ENCODE measurements around the gene CD177.
"Not testable (repeated sequence)": the region's sequence is repeated elsewhere in the genome, so short reads cannot be mapped to it uniquely, and the experiment has no call there.

CD177 gene, protein sequence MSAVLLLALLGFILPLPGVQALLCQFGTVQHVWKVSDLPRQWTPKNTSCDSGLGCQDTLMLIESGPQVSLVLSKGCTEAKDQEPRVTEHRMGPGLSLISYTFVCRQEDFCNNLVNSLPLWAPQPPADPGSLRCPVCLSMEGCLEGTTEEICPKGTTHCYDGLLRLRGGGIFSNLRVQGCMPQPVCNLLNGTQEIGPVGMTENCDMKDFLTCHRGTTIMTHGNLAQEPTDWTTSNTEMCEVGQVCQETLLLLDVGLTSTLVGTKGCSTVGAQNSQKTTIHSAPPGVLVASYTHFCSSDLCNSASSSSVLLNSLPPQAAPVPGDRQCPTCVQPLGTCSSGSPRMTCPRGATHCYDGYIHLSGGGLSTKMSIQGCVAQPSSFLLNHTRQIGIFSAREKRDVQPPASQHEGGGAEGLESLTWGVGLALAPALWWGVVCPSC

DNA sequence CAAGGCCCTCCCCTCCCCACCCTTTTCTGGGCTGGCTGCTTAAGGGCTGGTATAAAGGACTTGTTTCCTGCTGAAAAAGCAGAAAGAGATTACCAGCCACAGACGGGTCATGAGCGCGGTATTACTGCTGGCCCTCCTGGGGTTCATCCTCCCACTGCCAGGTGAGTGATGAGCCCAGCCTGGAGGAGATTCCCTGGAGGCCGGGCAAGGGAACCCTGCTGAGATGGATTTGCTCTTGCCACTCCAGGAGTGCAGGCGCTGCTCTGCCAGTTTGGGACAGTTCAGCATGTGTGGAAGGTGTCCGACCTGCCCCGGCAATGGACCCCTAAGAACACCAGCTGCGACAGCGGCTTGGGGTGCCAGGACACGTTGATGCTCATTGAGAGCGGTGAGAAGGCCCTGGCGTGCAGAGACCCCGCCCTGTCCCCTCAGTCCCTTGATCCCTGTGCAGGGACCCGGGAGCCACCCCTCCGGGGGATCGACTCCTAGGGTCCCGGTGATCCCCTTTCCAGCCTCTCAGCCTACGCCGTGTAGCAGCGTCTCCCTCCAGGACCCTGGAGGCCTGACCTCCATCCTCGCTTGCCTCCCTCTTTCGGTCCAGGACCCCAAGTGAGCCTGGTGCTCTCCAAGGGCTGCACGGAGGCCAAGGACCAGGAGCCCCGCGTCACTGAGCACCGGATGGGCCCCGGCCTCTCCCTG lies at the start of gene CD177:
Gene CD177 (plus strand): TSS at position 81 of the 699 bp plus-strand sequence. CDS start 29 bp downstream, at position 110.
- DNase-seq, result no peak

DNA sequence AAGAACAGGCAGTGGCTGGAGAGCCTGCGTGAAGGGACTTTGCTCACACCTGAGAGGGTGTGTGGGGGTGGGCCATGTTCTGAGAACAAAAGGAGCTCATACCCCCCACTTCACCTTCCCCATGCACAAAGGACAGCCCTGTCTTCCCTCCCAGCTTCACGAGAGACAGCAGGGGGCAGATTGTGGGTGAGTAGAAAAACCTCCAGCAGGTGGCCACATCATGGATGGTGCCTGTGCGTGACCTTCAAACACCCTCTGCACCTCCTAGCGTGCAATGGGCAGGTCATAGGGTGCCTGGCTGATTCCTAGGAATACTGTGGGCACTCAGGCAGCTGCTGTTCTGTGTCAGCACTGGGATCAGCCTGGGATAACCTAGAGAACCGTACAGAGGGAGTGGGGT lies 47.8 kb upstream of the CD177 start:
- DNase-seq, result no peak

DNA sequence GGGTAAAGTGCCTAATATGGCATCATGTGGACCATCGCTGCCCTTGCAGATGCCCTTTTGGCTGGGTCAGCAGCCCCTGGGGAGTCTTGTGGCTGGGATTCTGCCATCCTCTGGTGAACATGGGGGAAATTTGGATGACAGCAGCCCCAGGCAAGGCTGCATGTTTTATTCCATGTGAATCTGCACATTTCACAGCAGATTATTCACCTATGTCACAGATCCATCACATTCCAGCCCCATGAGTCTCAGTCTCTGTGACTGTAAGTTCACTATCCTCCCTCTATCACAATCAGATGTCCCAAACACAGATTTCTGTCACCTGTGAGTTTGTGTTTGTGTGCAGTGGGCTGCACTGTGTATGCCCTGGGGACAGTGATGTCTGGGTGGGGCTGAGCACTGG lies 47.4 kb upstream of the CD177 start:
- DNase-seq, result no peak

DNA sequence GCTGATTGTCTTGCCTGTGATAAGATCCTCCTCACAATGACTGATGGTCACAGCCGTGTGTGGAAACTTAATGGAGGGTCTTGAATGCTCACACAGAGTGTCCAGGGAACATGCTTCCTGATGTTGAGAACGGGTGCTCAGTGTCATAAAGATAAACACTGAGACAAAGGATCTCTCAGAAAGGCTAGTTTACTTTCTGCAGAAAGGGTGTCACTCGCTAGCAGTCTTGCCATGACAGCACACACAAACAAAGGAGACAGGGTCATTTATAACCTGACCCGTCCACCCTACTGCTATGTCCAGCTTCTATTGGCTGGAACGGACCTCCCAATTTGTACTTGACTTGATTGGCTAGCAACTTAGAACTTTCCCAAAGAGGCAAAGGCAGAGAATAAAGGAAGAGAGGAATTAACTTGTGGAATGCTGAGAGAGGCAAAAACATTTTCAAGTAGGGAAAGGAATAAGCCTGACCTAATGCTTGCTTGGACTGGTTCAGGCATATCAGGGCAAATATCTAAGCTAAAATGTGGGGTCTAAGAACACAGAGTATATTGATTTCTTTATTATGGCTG lies 45.2 kb upstream of the CD177 start:
- no peak for DNase-seq

DNA sequence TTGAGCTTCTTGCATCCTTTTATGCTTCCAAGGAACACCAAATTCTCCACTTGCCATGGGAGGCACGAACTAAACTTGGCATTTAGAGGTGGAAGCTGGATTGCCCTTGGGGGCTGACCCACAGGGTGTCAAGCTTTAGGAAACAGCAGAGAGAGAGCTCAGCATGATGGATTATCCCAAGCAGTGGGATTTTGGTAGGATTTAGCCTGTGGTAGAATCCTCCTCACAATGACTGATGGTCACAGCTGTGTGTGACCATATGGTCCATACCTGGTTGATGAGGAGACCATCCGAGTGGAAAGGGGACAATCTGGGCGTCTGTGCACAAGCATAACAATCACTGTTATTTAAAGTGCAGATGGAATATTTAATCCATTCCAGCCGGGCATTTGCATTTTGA lies 44.0 kb upstream of the CD177 start:
- DNase-seq, result no peak

DNA sequence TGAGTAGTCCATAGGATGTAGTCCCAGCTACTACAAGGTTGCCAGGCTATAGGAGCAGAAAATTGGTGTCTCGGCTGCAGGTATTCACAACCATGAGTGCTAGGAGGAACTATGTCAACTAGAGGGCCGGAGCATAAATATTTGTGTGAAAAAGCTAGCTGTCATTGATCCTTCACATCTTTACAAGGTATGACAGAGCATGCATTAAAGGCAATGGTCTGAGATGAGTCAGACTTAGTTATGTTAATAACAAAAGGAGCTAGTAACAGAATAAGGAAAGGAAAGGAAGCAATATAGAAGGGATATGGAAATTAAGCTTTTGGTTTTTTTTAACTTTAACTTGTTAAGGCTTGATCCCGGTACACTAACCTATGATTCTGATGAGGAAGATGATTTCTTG lies 43.3 kb upstream of the CD177 start:
- no peak for DNase-seq

DNA sequence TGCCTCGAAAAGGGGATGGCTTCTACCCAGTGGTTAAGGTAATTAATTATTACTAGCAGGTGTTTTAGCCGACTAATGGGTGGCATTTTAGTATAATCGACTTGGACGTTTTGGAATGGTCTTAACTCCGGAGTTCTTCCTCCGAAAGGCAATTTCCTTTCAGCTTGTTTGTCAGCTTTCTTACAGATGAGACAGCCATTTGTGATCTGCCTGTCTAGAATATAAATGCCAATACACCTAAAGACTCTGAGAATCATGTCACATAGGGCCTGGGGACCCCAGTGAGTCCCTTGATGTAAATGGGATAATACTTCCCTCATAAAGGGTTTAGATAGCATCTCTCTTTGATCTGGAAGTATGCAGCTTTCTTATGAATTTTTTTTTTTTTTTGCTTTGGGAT lies 42.2 kb upstream of the CD177 start:
- no peak for DNase-seq

DNA sequence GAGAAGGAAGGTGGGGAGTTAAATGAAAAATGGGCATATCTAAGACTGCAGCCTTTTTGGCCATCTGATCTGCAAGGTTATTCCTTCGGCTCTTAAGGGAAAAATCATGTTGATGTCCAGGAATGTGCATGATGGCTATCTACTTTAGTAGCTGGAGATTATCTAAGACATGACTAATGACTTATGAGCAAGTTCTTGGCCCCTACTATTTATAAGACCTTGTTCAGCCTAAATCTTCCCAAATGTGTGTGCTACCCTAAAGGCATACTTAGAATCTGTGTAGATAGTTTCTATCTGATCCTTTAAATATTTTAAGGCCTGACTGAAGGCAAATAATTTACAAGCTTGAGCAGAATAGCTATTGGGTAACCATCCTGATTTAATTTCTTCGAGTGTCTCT lies 41.8 kb upstream of the CD177 start:
- no peak for DNase-seq

DNA sequence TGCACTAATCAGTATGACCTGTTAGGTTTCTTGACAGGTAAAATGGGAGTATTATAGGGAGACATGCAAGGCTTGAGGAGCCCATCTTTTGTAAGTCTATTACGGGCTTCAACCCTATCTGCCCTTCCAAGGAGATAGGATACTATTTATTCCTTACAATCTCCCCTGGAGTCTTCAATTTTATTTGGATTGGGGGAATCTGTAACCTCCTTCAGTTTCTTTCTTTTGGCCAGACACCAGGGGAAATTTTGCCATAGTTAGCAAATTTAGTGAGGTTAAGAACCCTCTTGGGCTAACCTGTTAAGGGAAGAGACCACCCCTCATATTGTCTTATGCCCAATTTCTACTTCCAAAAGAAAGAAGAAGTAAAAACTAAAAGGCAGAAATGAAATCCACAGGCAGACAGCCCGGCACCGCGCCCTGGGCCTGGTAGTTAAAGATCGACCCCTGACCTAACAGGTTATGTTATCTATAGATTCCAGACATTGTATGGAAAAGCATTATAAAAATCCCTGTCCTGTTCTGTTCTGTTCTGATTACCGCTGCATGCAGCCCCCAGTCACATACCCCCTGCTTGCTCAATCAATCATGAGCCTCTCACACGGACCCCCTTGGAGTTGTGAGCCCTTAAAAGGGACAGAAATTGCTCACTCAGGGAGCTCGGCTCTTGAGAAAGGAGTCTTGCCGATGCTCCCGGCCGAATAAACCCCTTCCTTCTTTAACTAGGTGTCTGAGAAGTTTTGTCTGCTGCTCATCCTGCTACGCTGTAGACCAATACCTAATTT lies 39.6 kb upstream of the CD177 start:
- DNase-seq, result no peak

DNA sequence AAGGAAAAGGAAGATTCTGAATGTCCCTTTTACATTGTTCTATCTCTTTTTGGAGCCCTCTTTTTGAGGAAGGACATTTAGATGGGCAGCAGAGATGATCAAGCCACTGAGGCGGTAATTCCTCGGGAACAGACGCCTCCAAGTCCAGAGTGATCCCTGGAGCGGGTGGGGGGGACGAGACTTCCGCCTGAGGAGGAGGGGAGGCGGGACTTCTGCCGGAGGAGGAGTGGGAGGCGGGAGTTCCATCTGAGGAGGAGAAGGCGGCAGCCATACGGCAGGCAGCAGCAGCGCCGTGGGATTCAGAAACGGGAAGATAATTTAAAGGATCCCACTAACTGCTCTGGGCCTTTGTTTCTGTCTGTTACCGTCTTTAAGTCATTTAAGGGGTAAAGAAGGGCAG lies 37.6 kb upstream of the CD177 start:
- no peak for DNase-seq

DNA sequence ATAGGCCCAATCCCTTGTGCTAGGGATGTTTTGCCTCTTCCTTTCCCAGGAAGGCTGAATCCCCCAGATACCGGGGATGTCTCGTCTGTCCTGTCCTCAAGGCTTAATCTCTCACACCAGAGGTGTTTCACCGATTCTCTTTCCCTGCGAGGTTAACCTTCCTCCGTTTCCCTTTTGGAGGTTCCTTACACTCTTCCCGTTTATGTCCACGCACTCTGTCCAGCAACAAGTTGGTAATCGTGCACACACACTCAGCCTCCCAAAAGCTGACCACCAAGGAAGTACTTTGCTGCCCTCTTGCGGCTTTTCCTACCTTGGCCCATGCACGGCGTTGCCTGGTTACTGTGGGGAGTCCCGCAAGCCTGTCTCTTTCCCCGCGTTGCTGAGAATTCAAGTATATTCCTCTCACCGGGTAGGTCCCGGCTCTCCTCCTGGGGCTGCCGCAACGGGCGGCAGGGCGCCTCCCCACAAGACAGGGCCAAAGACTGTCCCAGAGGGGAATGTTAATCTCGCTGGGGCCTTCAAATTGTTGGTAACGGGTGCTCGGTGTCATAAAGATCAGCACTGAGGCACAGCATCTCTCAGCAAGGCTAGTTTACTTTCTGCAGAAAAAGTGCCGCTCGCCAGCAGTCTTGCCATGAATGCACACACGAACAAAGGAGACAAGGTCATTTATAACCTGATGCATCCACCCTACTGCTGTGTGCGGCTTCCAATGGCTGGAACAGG lies 36.7 kb upstream of the CD177 start:
- no peak for DNase-seq

DNA sequence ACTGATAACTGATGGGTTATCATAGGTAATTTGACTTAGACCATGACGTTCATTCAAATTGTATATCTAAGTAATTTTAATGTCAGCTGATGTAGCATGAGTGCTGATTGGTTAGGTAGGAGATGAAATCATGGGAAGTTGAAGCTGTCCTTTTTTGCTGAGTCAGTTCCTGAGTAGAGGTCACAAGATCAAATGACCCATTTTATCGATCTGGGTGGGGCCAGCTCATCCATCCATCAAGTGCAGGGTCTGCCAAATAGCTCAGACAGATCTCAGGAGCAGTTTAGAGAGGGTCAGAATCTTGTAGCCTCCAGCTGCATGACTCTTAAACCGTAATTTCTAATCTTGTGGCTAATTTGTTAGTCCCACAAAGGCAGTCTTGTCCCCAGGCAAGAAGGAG lies 35.3 kb upstream of the CD177 start:
- DNase-seq, result no peak

DNA sequence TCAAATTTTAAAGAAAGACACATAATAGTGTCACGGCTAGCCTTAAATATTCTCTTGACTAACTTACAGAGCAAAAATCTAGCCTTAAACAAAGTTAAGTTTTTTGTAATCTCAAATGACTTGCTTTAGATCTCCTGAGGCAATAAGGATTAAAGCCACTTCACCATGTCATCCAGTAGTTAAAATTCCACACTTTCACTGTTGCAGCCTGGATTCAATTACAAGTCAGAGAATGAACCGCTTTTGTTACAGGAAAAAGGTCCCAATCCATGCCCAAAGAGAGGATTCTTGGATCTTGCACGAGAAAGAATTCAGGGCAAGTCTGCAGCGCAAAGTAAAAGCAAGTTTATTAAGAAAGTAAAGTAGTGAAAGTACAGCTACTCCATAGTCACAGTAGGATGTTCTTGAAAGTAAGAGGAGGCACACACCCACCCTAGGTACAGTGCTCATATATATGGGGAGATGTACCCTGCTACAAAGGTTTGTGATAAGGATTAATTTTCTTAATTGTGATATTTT lies 34.6 kb upstream of the CD177 start:
- no peak for DNase-seq

DNA sequence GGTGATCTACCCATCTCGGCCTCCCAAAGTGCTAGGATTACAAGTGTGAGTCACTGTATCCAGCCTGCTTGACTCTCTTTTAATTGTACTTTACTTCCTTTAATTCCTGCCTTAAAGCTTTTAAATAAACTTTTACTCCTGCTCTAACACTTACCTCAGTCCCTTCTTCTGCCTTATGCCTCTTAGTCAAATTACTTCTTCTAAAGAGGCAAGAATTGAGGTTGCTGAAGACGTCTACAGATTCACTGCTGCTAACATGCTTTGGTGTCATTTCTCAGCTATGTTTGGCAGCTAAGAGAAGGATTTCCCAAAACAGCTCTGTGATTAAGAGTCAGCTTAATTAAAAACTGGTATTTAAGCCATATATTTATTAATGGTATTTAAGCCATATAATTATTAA lies 32.9 kb upstream of the CD177 start:
- DNase-seq, result no peak

DNA sequence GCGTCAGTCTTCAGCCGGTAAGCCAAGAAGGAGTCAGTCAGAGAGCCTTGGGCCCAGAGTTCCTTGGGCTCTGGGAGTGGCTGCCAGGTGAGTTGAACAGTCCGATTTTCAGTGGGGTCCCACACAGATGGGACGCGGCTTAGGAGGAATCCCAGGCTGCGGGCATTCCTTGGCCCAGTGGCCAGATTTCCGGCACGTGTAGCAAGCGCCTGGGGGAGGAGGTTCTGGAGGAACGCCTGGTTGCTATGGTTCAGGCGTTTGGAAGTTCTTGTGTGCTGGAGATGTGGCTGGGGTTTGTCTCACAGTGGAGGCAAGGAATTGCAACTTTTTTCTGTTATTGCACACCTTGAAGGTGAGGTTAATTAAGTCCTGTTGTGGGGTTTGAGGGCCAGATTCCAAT lies 26.7 kb upstream of the CD177 start:
- not testable (repeated sequence) for DNase-seq

DNA sequence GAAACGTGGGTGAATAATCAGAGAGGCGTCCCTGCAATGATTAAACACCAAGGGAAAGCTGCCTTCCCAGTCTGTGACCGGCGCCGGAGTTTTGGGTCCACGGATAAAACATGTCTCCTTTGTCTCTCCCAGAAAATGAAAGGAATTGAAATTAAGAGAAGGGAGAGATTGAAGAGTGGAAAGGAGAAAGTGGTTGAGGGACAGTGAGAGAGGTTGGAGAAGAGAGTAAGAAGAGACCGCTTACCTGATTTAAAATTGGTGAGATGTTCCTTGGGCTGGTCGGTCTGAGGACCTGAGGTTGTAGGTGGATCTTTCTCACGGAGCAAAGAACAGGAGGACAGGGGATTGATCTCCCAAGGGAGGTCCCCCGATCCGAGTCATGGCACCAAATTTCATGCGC lies 24.9 kb upstream of the CD177 start:
- not testable (repeated sequence) for DNase-seq

DNA sequence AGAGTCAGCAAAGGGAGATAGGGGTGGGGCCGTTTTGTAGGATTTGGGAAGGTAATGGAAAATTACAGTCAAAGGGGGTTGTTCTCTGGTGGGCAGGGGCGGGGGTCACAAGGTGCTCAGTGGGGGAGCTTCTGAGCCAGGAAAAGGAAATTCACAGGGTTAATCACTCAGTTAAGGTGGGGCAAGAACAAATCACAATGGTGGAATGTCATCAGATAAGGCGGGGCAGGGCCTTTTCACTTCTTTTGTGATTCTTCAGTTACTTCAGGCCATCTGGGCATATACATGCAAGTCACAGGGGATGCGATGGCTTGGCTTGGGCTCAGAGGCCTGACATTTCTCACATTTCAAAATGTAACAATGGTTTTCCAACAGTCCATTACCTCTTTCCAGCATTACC lies 24.4 kb upstream of the CD177 start:
- DNase-seq, result not testable (repeated sequence)

DNA sequence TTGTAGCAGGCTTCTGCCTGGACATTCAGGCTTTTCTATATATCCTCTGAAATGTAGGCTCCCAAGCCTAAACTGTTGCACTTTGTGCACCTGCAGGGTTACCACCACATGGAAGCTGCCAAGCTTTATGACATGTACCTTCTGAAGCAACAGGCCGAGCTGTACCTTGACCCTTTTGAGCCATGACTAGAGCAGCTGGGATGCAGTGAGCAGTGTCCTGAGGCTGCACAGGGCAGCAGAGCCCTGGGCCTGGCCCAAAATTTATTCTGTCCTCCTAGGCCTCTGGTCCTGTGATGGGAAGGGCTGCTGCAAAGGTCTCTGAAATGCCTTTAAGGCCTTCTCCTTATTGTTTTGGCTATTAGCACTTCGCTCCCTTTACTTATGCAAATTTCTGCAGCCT lies 23.5 kb upstream of the CD177 start:
- DNase-seq, result no peak

DNA sequence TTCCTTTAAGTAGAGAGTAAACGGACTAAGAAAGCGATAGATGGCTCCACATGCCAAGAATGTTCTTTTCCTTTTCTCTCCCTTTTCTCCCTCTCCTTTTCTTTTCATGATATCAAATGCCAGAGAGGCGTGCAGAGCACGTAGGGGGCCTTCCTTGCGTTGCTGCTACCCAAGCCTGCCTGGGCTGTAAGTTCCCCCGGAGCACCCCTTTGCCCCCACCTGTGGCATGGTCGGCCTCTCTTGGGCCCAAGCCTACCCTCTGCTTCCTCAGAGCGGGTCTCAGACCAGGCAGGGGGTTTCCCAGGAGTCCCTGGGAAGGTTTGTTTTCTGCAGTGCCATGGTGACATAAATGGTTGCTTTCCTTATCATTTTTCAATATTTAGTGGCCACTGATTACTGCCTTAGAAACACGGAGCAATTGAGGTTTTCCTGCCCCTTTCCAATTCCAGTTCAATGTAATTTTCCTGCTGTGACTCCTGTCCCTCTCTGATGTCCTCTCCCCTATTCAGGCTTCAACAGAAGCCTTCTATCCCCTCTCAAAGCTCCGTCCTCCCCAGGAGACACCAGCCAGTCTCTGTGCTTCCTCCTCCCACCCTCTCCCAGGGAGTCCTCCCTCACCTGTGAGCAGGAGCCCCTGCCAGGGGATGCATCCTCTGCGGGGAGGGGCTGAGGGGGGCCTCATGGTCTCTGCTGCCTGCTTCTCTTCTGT lies 22.6 kb upstream of the CD177 start:
- no peak for DNase-seq

DNA sequence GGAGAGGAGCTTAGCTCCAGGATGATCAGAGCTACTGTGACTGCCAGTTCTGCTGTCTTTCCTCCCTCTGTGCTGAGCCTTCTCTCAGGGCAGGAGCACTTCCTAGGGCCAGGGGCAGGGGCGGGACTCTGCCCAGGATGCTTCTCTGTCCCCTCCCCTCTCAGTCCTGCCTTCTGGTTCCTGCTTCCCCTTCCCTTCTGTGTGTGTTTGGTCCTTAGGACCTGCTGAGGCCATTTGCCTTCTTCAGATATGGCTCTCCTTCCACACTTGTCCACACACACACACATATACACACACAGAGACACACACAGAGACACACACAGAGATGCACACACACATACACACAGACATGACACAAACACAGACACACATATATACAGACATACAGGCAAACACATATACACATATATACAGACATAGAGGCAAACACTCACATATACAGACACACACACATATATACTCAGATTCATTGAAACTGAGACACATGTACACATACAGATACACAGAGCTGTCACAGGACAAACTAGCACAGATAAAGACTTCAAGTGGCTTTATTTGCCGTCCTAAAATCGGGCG lies 22.0 kb upstream of the CD177 start:
- DNase-seq, result no peak

Measured in activated CD8-positive, alpha-beta memory T cell treated with anti-CD3 and anti-CD28 coated beads, Interleukin-2, amount 50 U/mL, for 4 hours (primary cell).